Measurements from ENCODE around the gene ASXL2.

Gene ASXL2

DNA sequence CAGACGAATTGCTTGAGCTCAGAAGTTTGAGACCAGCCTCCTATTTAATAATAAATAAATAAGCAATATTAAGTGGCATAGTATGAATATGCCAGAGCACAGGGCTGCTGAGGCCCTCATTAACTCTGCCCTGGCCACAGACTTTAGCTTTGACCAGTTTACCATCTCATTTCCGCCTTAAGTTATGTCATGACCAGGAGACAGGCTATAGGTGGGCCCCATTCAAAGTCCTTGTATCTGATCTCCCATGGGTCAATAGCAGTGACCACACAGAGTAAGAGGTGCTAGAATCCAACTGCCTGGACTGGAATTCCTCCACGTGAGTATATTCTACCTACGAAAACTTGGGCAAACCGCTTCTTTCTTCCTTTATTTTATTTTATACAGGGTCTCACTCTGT, 13.4 kb upstream of the ASXL2 start:
- H3K36me3 ChIP-seq (ENCODE audit: control insufficient read depth in 1 of 2, insufficient read depth in 2 of 2, low read length in 2 of 2) = no peaks in the 10 kb centered on the region
- H3K27me3 ChIP-seq (ENCODE audit: control insufficient read depth in 1 of 2, insufficient read depth in 2 of 2, low read length in 2 of 2) = no peaks in the 10 kb centered on the region
- no peaks in the 10 kb centered on the region for H3K9me3 ChIP-seq (ENCODE audit: control insufficient read depth in 1 of 2, low read length in 2 of 2)
- no peak overlapping the region for H3K9ac ChIP-seq (ENCODE audit: low read depth in 1 of 2, low read length in 2 of 2)
- H3K4me1 ChIP-seq (ENCODE audit: control insufficient read depth in 1 of 2, insufficient read depth in 2 of 2, low read length in 2 of 2) = no peaks in the 10 kb centered on the region
- no peak overlapping the region for H3K4me3 ChIP-seq (ENCODE audit: low read depth in 1 of 2, low read length in 2 of 2)
- H3K27ac ChIP-seq (ENCODE audit: low read depth, low read length) = no peak overlapping the region

DNA sequence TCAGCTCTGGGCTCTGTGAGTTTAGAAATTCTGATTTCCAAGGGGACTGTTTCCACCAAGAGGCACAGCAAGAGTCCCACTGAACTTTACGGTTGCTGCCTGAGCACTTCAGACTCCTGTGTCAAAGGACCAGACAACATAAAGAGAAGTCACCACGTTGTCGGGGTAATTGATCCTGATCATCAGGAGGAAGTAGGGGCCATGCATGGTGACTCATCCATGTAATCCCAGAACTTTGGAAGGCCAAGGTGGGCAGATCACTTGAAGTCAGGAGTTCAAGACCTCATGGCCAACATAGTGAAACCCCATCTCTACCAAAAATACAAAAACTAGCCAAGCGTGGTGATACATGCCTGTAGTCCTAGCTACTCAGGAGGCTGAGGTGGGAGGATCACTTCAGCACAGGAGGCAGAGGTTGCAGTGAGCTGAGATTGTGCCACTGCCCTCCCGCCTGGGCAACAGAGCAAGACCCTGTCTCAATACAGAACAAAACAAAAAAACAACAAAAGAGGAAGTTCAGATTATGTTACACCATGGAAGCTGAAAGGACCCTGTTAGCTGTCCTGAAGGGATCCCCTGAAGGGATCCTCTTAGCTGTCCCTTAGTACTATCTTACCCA, 9.4 kb upstream of the ASXL2 start:
- H3K36me3 ChIP-seq (ENCODE audit: control insufficient read depth in 1 of 2, insufficient read depth in 2 of 2, low read length in 2 of 2) = no peaks in the 10 kb centered on the region
- no peaks in the 10 kb centered on the region for H3K27me3 ChIP-seq (ENCODE audit: control insufficient read depth in 1 of 2, insufficient read depth in 2 of 2, low read length in 2 of 2)
- H3K4me3 ChIP-seq (ENCODE audit: low read depth in 1 of 2, low read length in 2 of 2) = no peak overlapping the region
- no peak overlapping the region for H3K27ac ChIP-seq (ENCODE audit: low read depth, low read length)
- H3K9me3 ChIP-seq (ENCODE audit: control insufficient read depth in 1 of 2, low read length in 2 of 2) = no peaks in the 10 kb centered on the region
- no peaks in the 10 kb centered on the region for H3K4me1 ChIP-seq (ENCODE audit: control insufficient read depth in 1 of 2, insufficient read depth in 2 of 2, low read length in 2 of 2)
- H3K9ac ChIP-seq (ENCODE audit: low read depth in 1 of 2, low read length in 2 of 2) = no peak overlapping the region

DNA sequence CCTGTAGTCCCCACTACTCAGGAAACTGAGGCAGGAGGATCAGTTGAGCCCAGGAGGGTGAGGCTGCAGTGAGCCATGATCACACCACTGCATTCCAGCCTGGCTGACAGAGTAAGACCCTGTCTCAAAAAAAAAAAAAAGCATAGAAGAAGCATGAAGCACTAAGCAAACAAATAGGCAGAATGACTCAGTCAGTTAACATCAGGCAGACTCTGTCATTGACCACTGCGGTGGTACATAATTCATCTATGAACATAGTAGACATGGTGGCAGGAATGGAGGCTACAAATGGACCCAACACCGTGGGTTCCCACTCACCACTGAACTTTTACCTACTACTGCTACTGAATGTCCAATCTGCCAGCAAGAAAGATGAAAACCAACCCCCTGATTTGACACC, 7.6 kb upstream of the ASXL2 start:
- Histone ChIP-seq H3K4me3 (ENCODE audit: low read depth in 1 of 2, low read length in 2 of 2) (no peak overlapping the region), H3K36me3 (ENCODE audit: control insufficient read depth in 1 of 2, insufficient read depth in 2 of 2, low read length in 2 of 2) (no peaks in the 10 kb centered on the region), H3K4me1 (ENCODE audit: control insufficient read depth in 1 of 2, insufficient read depth in 2 of 2, low read length in 2 of 2) (no peaks in the 10 kb centered on the region), H3K27ac (ENCODE audit: low read depth, low read length) (no peak overlapping the region), H3K27me3 (ENCODE audit: control insufficient read depth in 1 of 2, insufficient read depth in 2 of 2, low read length in 2 of 2) (no peaks in the 10 kb centered on the region), H3K9me3 (ENCODE audit: control insufficient read depth in 1 of 2, low read length in 2 of 2) (no peaks in the 10 kb centered on the region), H3K9ac (ENCODE audit: low read depth in 1 of 2, low read length in 2 of 2) (no peak overlapping the region)

DNA sequence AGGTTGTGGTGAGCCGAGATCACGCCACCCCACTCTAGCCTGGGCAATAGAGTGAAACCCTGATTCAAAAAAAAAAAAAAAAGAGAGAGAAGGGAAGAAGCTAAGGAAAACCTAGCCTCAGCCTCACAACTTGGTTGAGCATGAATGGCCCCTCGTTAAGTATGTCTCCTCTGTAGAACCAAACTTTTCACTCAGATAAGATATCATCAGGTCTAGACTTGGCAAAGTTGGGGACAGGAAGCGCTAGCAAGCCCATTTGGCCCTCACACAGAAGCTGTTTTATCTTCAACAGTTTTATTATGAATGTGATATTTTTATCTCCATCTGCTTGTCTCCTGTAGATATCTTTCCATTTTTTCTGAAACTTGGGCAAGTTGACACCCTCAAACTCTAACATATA, 3.5 kb upstream of the ASXL2 start:
- no peaks in the 10 kb centered on the region for H3K27me3 ChIP-seq (ENCODE audit: control insufficient read depth in 1 of 2, insufficient read depth in 2 of 2, low read length in 2 of 2)
- peaks cover 6 to 10% of the 10 kb centered on the region in 2 donors for H3K4me1 ChIP-seq (ENCODE audit: control insufficient read depth in 1 of 2, insufficient read depth in 2 of 2, low read length in 2 of 2)
- H3K27ac ChIP-seq (ENCODE audit: low read depth, low read length) = no peak overlapping the region
- H3K36me3 ChIP-seq (ENCODE audit: control insufficient read depth in 1 of 2, insufficient read depth in 2 of 2, low read length in 2 of 2) = no peaks in the 10 kb centered on the region
- H3K9me3 ChIP-seq (ENCODE audit: control insufficient read depth in 1 of 2, low read length in 2 of 2) = no peaks in the 10 kb centered on the region
- no peak overlapping the region for H3K4me3 ChIP-seq (ENCODE audit: low read depth in 1 of 2, low read length in 2 of 2)
- no peak overlapping the region for H3K9ac ChIP-seq (ENCODE audit: low read depth in 1 of 2, low read length in 2 of 2)

DNA sequence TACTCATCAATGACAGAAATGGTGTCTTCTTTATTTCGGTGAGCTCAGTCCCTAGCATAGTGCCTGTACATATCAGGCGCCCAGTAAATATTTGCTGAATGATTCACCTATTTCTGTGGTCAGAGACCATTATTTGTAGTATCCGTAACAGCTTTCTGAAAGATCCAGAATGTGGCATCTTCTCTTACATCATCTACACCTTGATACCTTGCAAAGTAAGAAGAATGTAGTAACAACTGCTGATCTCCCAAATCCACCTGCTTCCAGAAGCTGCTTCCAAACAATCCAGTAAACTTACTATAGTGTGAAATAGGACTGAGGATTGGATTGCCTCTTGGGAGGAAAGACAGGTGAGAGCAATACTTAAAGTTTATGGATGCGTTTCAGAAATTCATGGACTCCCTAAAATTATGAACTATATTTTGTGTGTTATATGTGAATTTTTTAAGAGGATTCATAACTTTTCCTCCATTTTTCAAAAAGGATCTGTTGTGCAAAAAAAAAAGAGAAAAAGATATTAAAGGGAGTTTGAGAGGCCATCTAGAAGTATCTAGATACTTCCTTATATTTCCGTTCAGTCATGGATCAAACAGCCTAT, 945 bp upstream of the ASXL2 start:
- peak overlapping the region; percentile 67 to 93 for H3K4me3 ChIP-seq (ENCODE audit: low read depth in 1 of 2, low read length in 2 of 2)
- peaks cover 0 to 3% of the 10 kb centered on the region in 2 donors for H3K36me3 ChIP-seq (ENCODE audit: control insufficient read depth in 1 of 2, insufficient read depth in 2 of 2, low read length in 2 of 2)
- no peaks in the 10 kb centered on the region for H3K27me3 ChIP-seq (ENCODE audit: control insufficient read depth in 1 of 2, insufficient read depth in 2 of 2, low read length in 2 of 2)
- no peaks in the 10 kb centered on the region for H3K9me3 ChIP-seq (ENCODE audit: control insufficient read depth in 1 of 2, low read length in 2 of 2)
- H3K4me1 ChIP-seq (ENCODE audit: control insufficient read depth in 1 of 2, insufficient read depth in 2 of 2, low read length in 2 of 2) = peaks cover 13 to 23% of the 10 kb centered on the region in 2 donors
- H3K27ac ChIP-seq (ENCODE audit: low read depth, low read length) = no peak overlapping the region
- H3K9ac ChIP-seq (ENCODE audit: low read depth in 1 of 2, low read length in 2 of 2) = peak overlapping the region in 1 of 2 donors; percentile 40

DNA sequence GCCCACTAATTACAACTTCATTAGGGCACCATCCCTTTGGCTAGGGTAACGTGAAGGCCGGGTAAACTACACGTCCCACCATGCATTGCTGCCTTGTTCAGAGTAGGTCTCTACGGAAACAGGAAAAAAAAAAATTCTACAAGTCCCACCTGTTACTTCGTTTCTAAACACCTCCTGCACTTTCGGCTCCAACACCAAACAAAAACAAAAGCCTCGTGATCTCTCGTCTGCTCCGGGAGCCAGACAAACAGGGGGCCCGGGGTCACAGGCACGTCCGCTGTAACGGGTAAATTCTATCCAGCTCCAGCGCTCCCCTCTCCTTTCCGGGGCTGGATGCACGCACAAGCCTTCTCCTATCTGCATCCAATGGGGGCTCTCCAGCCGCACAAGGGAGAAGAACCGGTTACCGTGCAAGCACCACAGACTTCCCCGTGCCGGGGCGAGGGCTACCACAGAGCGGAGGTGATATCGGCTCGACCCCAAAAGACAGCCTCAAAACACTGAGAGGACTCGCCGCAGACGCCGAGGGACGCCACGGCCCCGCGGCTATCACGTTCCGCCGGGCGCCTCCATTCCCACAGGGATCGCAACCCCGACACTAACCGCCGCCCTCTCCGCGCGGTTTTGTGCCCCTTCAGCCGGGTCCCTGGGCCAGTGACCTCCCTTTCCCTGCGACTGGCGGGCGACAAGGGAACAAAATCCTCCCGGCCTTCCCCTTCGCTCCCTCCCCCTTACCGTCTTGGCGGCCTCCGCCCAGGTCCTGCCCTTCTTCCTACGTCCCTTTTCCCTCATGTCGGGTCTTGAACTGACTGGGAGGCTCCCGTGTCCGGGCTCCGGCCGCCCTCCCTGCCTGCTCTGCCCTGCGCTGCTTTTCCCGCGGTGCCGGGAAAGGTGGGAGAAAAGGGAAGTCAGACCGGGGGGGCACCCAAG, 591 bp downstream of the ASXL2 start:
- H3K27me3 ChIP-seq (ENCODE audit: control insufficient read depth in 1 of 2, insufficient read depth in 2 of 2, low read length in 2 of 2) = no peaks in the 10 kb centered on the region
- H3K4me3 ChIP-seq (ENCODE audit: low read depth in 1 of 2, low read length in 2 of 2) = peak overlapping the region; percentile 93 to 98
- peaks cover 4 to 6% of the 10 kb centered on the region in 2 donors for H3K36me3 ChIP-seq (ENCODE audit: control insufficient read depth in 1 of 2, insufficient read depth in 2 of 2, low read length in 2 of 2)
- peak overlapping the region; percentile 96 for H3K27ac ChIP-seq (ENCODE audit: low read depth, low read length)
- H3K9ac ChIP-seq (ENCODE audit: low read depth in 1 of 2, low read length in 2 of 2) = peak overlapping the region; percentile 98
- peaks cover 13 to 23% of the 10 kb centered on the region in 2 donors for H3K4me1 ChIP-seq (ENCODE audit: control insufficient read depth in 1 of 2, insufficient read depth in 2 of 2, low read length in 2 of 2)
- H3K9me3 ChIP-seq (ENCODE audit: control insufficient read depth in 1 of 2, low read length in 2 of 2) = no peaks in the 10 kb centered on the region

DNA sequence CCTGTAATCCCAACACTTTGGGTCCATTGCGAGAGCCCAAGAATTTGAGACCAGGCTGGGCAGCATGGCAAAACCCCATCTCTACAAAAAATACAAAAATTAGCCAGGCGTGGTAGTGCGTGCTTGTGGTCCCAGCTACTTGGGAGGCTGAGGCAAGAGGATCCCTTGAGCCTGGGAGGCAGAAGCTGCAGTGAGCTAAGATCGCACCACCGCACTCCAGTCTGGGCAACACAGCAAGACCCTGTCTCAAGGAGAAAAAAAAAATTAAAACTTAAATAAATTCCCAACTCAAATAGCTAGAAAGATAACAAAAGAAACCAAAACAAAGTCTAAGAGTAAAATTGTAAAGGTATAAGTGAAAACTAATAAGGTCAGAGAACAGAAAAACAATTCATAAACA, 6.2 kb downstream of the ASXL2 start:
- no peak overlapping the region for H3K27ac ChIP-seq (ENCODE audit: low read depth, low read length)
- H3K27me3 ChIP-seq (ENCODE audit: control insufficient read depth in 1 of 2, insufficient read depth in 2 of 2, low read length in 2 of 2) = no peaks in the 10 kb centered on the region
- H3K4me1 ChIP-seq (ENCODE audit: control insufficient read depth in 1 of 2, insufficient read depth in 2 of 2, low read length in 2 of 2) = peaks cover 7 to 17% of the 10 kb centered on the region in 2 donors
- H3K36me3 ChIP-seq (ENCODE audit: control insufficient read depth in 1 of 2, insufficient read depth in 2 of 2, low read length in 2 of 2) = peaks cover 4 to 25% of the 10 kb centered on the region in 2 donors
- H3K4me3 ChIP-seq (ENCODE audit: low read depth in 1 of 2, low read length in 2 of 2) = no peak overlapping the region
- H3K9me3 ChIP-seq (ENCODE audit: control insufficient read depth in 1 of 2, low read length in 2 of 2) = no peaks in the 10 kb centered on the region
- no peak overlapping the region for H3K9ac ChIP-seq (ENCODE audit: low read depth in 1 of 2, low read length in 2 of 2)

DNA sequence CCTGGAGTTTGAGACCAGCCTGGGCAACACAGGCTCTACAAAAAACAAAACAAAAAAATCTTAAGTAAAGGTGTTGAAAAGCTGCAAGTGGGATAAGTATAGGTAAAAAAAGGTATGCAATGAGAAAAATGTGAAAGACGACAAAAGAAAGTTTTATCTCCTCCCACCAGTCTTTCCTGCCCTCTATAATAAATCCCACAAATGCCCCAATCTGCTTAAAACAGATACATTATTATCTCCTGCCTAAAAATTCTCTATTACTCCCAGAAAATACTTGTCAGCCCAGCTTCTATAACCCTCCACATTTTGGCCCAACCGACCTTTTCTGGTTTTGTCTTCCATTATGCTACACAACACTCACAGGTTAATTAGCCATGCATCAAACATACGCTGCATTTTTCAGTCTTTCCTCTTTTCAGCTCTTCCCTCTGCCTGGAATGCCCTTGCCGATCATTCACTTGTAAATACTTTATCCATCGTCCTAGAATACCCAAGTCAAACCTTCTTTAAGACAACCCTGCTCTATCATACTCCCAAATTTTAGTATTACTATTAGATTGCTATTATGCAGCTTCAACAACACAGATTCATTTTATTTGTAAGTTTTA, 10.8 kb downstream of the ASXL2 start:
- H3K4me1 ChIP-seq (ENCODE audit: control insufficient read depth in 1 of 2, insufficient read depth in 2 of 2, low read length in 2 of 2) = no peaks in the 10 kb centered on the region
- H3K9ac ChIP-seq (ENCODE audit: low read depth in 1 of 2, low read length in 2 of 2) = no peak overlapping the region
- no peak overlapping the region for H3K4me3 ChIP-seq (ENCODE audit: low read depth in 1 of 2, low read length in 2 of 2)
- H3K9me3 ChIP-seq (ENCODE audit: control insufficient read depth in 1 of 2, low read length in 2 of 2) = no peaks in the 10 kb centered on the region
- no peak overlapping the region for H3K27ac ChIP-seq (ENCODE audit: low read depth, low read length)
- H3K27me3 ChIP-seq (ENCODE audit: control insufficient read depth in 1 of 2, insufficient read depth in 2 of 2, low read length in 2 of 2) = no peaks in the 10 kb centered on the region
- H3K36me3 ChIP-seq (ENCODE audit: control insufficient read depth in 1 of 2, insufficient read depth in 2 of 2, low read length in 2 of 2) = peaks cover 0 to 19% of the 10 kb centered on the region in 2 donors

DNA sequence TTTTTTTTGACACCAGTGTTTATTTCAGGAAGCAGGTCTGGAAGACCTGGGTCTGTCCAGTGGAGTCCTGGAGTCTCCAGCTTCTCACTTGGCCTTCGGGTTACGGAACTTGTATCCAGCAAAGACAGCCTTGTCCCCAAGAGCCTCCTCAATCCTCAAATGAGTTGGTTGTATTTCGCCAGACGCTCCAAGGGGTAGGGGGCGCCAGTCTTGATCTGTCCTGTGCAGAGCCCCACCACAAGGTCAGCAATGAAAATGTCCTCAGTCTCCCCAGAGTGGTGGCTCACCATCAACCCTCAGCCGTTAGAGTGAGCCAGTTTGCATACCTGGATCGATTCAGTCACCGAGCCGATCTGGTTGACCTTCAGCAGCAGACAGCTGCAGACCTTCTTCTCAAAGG, 21.9 kb downstream of the ASXL2 start:
- Histone ChIP-seq H3K27ac (ENCODE audit: low read depth, low read length) (no peak overlapping the region), H3K36me3 (ENCODE audit: control insufficient read depth in 1 of 2, insufficient read depth in 2 of 2, low read length in 2 of 2) (peaks cover 4 to 5% of the 10 kb centered on the region in 2 donors), H3K4me3 (ENCODE audit: low read depth in 1 of 2, low read length in 2 of 2) (no peak overlapping the region), H3K9ac (ENCODE audit: low read depth in 1 of 2, low read length in 2 of 2) (no peak overlapping the region), H3K9me3 (ENCODE audit: control insufficient read depth in 1 of 2, low read length in 2 of 2) (no peaks in the 10 kb centered on the region), H3K27me3 (ENCODE audit: control insufficient read depth in 1 of 2, insufficient read depth in 2 of 2, low read length in 2 of 2) (no peaks in the 10 kb centered on the region), H3K4me1 (ENCODE audit: control insufficient read depth in 1 of 2, insufficient read depth in 2 of 2, low read length in 2 of 2) (peaks cover 5 to 23% of the 10 kb centered on the region in 2 donors)

DNA sequence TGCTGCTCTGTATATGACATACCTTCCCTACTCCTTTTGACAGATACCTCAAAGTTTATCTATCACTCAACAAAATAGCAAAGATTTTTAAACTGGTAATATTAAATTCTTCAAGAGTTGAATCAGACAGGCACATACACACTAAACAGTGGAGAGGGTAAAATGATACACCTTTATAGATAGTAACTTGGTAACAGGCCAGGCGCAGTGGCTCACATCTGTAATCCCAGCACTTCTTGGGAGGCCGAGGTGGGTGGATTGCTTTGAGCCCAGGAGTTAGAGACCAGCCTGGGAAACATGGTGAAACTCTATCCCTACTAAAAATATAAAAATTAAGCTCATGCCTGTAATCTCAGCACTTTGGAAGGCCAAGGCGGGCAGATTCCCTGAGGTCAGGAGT, 23.2 kb downstream of the ASXL2 start:
- no peaks in the 10 kb centered on the region for H3K27me3 ChIP-seq (ENCODE audit: control insufficient read depth in 1 of 2, insufficient read depth in 2 of 2, low read length in 2 of 2)
- H3K4me3 ChIP-seq (ENCODE audit: low read depth in 1 of 2, low read length in 2 of 2) = no peak overlapping the region
- no peaks in the 10 kb centered on the region for H3K9me3 ChIP-seq (ENCODE audit: control insufficient read depth in 1 of 2, low read length in 2 of 2)
- no peak overlapping the region for H3K27ac ChIP-seq (ENCODE audit: low read depth, low read length)
- peaks cover 5 to 23% of the 10 kb centered on the region in 2 donors for H3K4me1 ChIP-seq (ENCODE audit: control insufficient read depth in 1 of 2, insufficient read depth in 2 of 2, low read length in 2 of 2)
- peaks cover 4 to 5% of the 10 kb centered on the region in 2 donors for H3K36me3 ChIP-seq (ENCODE audit: control insufficient read depth in 1 of 2, insufficient read depth in 2 of 2, low read length in 2 of 2)
- H3K9ac ChIP-seq (ENCODE audit: low read depth in 1 of 2, low read length in 2 of 2) = no peak overlapping the region
